Breast epithelium (tissue), 3 donors: ENCODE results near the gene USP28.

Source experiments
- POLR2A ChIP-seq: fragments of 450-650 bp; IDR thresholded peaks from one replicate; pipeline ENCODE4 v1.6.1; 2016; ENCODE audit warnings: antibody characterized with exemption, mild to moderate bottlenecking, moderate library complexity
- POLR2AphosphoS5 ChIP-seq, 3 donors: sonication (generic); formaldehyde crosslinking; IDR thresholded peaks; one replicate each; pipeline ENCODE4 v1.6.1; 2017; ENCODE audit warnings: antibody characterized with exemption in 3 of 3
- TF ChIP-seq, protein P1 (sequence below), 3 donors: fragments of 450-650 bp; IDR thresholded peaks; one replicate each; pipeline ENCODE4 v1.5.1; 2016 to 2017; ENCODE audit warnings: antibody characterized with exemption in 3 of 3, mild to moderate bottlenecking in 3 of 3, moderate library complexity in 3 of 3

DNA sequence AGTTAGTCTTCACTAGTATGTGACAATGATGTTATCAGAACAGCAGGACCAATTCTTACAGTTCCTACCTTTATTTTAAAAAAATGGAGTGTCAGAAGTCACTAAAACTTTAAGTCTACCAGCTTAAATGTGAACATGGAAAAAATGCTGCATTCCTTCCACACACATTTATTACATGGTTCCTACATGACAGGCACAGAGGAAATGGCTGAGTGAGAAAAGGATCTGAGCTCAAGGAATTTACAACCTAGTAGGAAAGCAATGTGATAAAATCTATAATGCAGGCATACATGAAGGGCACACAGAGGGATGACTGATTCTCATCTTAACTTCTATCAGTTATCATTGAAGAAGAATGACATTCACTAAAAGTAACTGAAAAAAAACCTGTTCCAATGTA lies 72.8 kb downstream of the USP28 start:
- TF ChIP-seq, protein P1, sequence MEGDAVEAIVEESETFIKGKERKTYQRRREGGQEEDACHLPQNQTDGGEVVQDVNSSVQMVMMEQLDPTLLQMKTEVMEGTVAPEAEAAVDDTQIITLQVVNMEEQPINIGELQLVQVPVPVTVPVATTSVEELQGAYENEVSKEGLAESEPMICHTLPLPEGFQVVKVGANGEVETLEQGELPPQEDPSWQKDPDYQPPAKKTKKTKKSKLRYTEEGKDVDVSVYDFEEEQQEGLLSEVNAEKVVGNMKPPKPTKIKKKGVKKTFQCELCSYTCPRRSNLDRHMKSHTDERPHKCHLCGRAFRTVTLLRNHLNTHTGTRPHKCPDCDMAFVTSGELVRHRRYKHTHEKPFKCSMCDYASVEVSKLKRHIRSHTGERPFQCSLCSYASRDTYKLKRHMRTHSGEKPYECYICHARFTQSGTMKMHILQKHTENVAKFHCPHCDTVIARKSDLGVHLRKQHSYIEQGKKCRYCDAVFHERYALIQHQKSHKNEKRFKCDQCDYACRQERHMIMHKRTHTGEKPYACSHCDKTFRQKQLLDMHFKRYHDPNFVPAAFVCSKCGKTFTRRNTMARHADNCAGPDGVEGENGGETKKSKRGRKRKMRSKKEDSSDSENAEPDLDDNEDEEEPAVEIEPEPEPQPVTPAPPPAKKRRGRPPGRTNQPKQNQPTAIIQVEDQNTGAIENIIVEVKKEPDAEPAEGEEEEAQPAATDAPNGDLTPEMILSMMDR (IDR thresholded peaks at IDR 0.05): no peak
- TF ChIP-seq POLR2AphosphoS5 (IDR thresholded peaks at IDR 0.05): no peak
- TF ChIP-seq POLR2A: no peak
